Measurements from ENCODE around the gene PRSS27.
"Not testable (repeated sequence)": the region's sequence is repeated elsewhere in the genome, so short reads cannot be mapped to it uniquely, and the experiment has no call there.

Gene PRSS27

DNA sequence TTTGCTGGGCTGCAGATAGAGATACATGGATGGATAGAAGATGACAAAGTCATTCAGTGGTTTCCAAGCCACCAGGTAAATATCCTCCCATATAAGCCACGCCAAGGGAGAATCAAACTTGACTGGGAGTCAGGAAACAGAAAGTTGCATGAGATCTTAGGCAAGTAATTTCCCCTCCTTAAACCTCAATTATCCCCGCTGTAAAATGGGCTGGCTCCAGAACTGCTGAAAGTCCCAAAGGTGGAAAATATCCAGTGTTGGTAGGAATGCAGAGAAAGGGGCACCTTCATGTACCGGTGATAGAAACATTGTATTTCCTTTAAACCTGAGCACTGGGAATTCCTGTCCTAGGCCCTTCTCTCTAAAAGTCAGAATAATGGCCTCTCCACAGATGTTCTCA, 43.1 kb downstream of the PRSS27 start:
- DNase-seq: not testable (repeated sequence)

DNA sequence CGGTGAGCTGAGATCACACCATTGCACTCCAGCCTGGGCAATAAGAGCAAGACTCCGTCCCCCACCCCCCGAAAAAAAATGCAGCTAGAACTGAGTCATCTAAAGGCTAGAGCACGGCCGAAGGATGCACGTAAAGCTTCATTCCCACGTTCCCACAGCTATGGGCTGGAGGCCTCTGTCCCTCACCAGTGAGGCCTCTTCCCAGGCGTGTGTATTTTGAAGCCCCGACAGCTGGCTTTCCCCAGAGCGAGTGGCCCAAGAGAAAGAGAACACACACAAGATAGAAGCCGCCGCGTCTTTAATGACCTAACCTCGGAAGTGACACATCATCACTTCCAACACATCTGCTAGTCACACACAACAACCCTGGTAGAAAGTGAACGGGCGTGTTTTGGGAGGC, 44.3 kb downstream of the PRSS27 start:
- no peaks in the 10 kb centered on the region for H3K9me3 ChIP-seq (ENCODE audit: control insufficient read depth, low read length)
- no peak for DNase-seq
- H3K27ac ChIP-seq (ENCODE audit: insufficient read depth, low read length, poor library complexity, severe bottlenecking): no peak overlapping the region
- no peak overlapping the region for H3K4me3 ChIP-seq (ENCODE audit: insufficient read depth, low read depth, low read length, poor library complexity, severe bottlenecking)
- H3K36me3 ChIP-seq (ENCODE audit: control insufficient read depth, insufficient read depth, low read length): no peaks in the 10 kb centered on the region
- H3K27me3 ChIP-seq (replicated peaks; ENCODE audit: control insufficient read depth, insufficient read depth, low read length, poor library complexity, severe bottlenecking): no peaks in the 10 kb centered on the region
- H3K4me1 ChIP-seq (ENCODE audit: control insufficient read depth, insufficient read depth, low read length, poor library complexity, severe bottlenecking): peaks cover 4% of the 10 kb centered on the region

More for the DNA sequence above, 43.1 kb downstream of the PRSS27 start:
- H3K27me3 ChIP-seq (replicated peaks; ENCODE audit: control insufficient read depth, insufficient read depth, low read length, poor library complexity, severe bottlenecking); H3K9me3 ChIP-seq (ENCODE audit: control insufficient read depth, low read length); H3K27ac ChIP-seq (ENCODE audit: insufficient read depth, low read length, poor library complexity, severe bottlenecking); H3K4me3 ChIP-seq (ENCODE audit: insufficient read depth, low read depth, low read length, poor library complexity, severe bottlenecking); H3K36me3 ChIP-seq (ENCODE audit: control insufficient read depth, insufficient read depth, low read length): not testable (repeated sequence)
- peaks cover 11% of the 10 kb centered on the region for H3K4me1 ChIP-seq (ENCODE audit: control insufficient read depth, insufficient read depth, low read length, poor library complexity, severe bottlenecking)

DNA sequence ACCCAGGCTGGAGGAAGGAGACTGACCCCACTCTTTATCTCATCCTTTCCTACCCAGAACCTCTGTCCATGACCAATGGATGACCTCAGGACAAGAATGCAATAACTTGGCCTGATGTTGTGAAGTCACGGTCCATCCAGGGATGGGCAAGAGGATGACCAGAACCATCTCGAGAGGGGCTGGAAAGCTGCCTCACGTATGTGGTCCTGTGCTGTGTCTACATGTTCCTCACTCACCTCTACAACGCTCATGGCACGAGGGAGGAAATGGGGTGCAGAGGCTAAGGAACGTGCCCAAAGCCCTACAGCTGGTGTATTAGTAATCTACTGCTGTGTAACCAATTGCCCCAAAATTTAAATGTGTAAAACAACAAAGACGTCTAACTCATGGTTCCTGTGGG, 45.0 kb downstream of the PRSS27 start:
- Histone ChIP-seq H3K36me3 (ENCODE audit: control insufficient read depth, insufficient read depth, low read length) (no peaks in the 10 kb centered on the region), H3K27me3 (replicated peaks; ENCODE audit: control insufficient read depth, insufficient read depth, low read length, poor library complexity, severe bottlenecking) (no peaks in the 10 kb centered on the region), H3K4me1 (ENCODE audit: control insufficient read depth, insufficient read depth, low read length, poor library complexity, severe bottlenecking) (peaks cover 4% of the 10 kb centered on the region), H3K9me3 (ENCODE audit: control insufficient read depth, low read length) (no peaks in the 10 kb centered on the region), H3K4me3 (ENCODE audit: insufficient read depth, low read depth, low read length, poor library complexity, severe bottlenecking) (no peak overlapping the region), H3K27ac (ENCODE audit: insufficient read depth, low read length, poor library complexity, severe bottlenecking) (no peak overlapping the region)
- DNase-seq: no peak

GRCh38 chr16:2673066-2673999, 46.7 kb downstream of the PRSS27 start:
- Histone ChIP-seq H3K4me3 (ENCODE audit: insufficient read depth, low read depth, low read length, poor library complexity, severe bottlenecking) (peak overlapping the region; percentile 86), H3K36me3 (ENCODE audit: control insufficient read depth, insufficient read depth, low read length) (peaks cover 5% of the 10 kb centered on the region), H3K4me1 (ENCODE audit: control insufficient read depth, insufficient read depth, low read length, poor library complexity, severe bottlenecking) (peaks cover 4% of the 10 kb centered on the region), H3K27me3 (replicated peaks; ENCODE audit: control insufficient read depth, insufficient read depth, low read length, poor library complexity, severe bottlenecking) (no peaks in the 10 kb centered on the region), H3K9me3 (ENCODE audit: control insufficient read depth, low read length) (no peaks in the 10 kb centered on the region), H3K27ac (ENCODE audit: insufficient read depth, low read length, poor library complexity, severe bottlenecking) (peak overlapping the region; percentile 77)
- DNase-seq: peak; percentile 92 to 95 (median 94)

DNA sequence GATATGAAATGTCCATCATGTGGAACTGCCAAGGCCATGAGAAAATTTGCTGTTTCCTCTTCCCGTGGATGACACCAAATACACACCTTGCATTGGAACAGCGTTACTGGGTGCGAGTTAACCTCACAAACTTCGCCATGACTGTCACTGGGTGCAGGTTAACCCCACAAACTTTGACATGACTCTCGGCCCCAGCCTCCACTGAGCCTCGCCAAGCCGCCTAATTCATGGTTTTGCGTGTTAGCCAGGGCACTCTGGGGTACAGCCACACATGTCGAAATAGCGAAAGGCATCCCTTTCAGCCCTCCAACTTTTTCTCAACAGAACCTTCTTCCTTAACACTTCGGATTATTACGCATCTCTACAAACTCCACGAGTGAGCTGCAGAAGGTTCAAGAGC, 48.3 kb downstream of the PRSS27 start:
- no peaks in the 10 kb centered on the region for H3K27me3 ChIP-seq (replicated peaks; ENCODE audit: control insufficient read depth, insufficient read depth, low read length, poor library complexity, severe bottlenecking)
- DNase-seq: no peak
- H3K4me3 ChIP-seq (ENCODE audit: insufficient read depth, low read depth, low read length, poor library complexity, severe bottlenecking): no peak overlapping the region
- peaks cover 5% of the 10 kb centered on the region for H3K36me3 ChIP-seq (ENCODE audit: control insufficient read depth, insufficient read depth, low read length)
- H3K9me3 ChIP-seq (ENCODE audit: control insufficient read depth, low read length): no peaks in the 10 kb centered on the region
- peaks cover 4% of the 10 kb centered on the region for H3K4me1 ChIP-seq (ENCODE audit: control insufficient read depth, insufficient read depth, low read length, poor library complexity, severe bottlenecking)
- no peak overlapping the region for H3K27ac ChIP-seq (ENCODE audit: insufficient read depth, low read length, poor library complexity, severe bottlenecking)

DNA sequence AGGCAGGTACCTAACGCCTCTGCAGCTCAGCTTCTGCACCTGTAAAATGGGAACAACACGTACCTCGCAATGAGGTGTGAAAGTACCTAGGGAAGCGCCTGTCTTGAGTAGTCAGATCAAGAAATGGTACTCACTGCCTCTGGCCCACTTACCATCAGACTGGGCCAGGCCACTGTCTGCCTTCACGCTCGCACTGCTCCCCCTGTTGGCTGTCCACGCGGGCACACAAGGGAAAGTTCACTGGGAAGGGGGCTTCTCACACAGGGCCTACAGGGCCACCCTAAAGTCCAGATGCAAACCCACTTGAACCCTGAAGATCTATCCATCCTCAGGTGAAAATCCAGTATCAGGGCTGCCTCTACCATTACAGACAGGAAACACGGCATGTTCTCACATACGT, 48.8 kb downstream of the PRSS27 start:
- H3K27ac ChIP-seq (ENCODE audit: insufficient read depth, low read length, poor library complexity, severe bottlenecking); H3K4me1 ChIP-seq (ENCODE audit: control insufficient read depth, insufficient read depth, low read length, poor library complexity, severe bottlenecking); DNase-seq: not testable (repeated sequence)

GRCh38 chr16:2670017-2670416, 50.0 kb downstream of the PRSS27 start:
- H3K36me3 ChIP-seq (ENCODE audit: control insufficient read depth, insufficient read depth, low read length); H3K4me3 ChIP-seq (ENCODE audit: insufficient read depth, low read depth, low read length, poor library complexity, severe bottlenecking); H3K9me3 ChIP-seq (ENCODE audit: control insufficient read depth, low read length); H3K4me1 ChIP-seq (ENCODE audit: control insufficient read depth, insufficient read depth, low read length, poor library complexity, severe bottlenecking); H3K27me3 ChIP-seq (replicated peaks; ENCODE audit: control insufficient read depth, insufficient read depth, low read length, poor library complexity, severe bottlenecking); H3K27ac ChIP-seq (ENCODE audit: insufficient read depth, low read length, poor library complexity, severe bottlenecking): not testable (repeated sequence)
- peak; percentile 23 to 37 (median 26) for DNase-seq

More for the DNA sequence above, 48.8 kb downstream of the PRSS27 start:
- not testable (repeated sequence) for H3K27me3 ChIP-seq (replicated peaks; ENCODE audit: control insufficient read depth, insufficient read depth, low read length, poor library complexity, severe bottlenecking); H3K36me3 ChIP-seq (ENCODE audit: control insufficient read depth, insufficient read depth, low read length); H3K4me3 ChIP-seq (ENCODE audit: insufficient read depth, low read depth, low read length, poor library complexity, severe bottlenecking); H3K9me3 ChIP-seq (ENCODE audit: control insufficient read depth, low read length)

GRCh38 chr16:2669587-2669986, 50.4 kb downstream of the PRSS27 start:
- not testable (repeated sequence) for H3K27me3 ChIP-seq (replicated peaks; ENCODE audit: control insufficient read depth, insufficient read depth, low read length, poor library complexity, severe bottlenecking); H3K27ac ChIP-seq (ENCODE audit: insufficient read depth, low read length, poor library complexity, severe bottlenecking); DNase-seq; H3K4me3 ChIP-seq (ENCODE audit: insufficient read depth, low read depth, low read length, poor library complexity, severe bottlenecking); H3K4me1 ChIP-seq (ENCODE audit: control insufficient read depth, insufficient read depth, low read length, poor library complexity, severe bottlenecking); H3K9me3 ChIP-seq (ENCODE audit: control insufficient read depth, low read length); H3K36me3 ChIP-seq (ENCODE audit: control insufficient read depth, insufficient read depth, low read length)

GRCh38 chr16:2666671-2667070, 53.4 kb downstream of the PRSS27 start:
- not testable (repeated sequence) for H3K36me3 ChIP-seq (ENCODE audit: control insufficient read depth, insufficient read depth, low read length); DNase-seq; H3K27me3 ChIP-seq (replicated peaks; ENCODE audit: control insufficient read depth, insufficient read depth, low read length, poor library complexity, severe bottlenecking)

GRCh38 chr16:2664574-2664982, 55.4 kb downstream of the PRSS27 start:
- Histone ChIP-seq H3K4me1 (ENCODE audit: control insufficient read depth, insufficient read depth, low read length, poor library complexity, severe bottlenecking) (peaks cover 11% of the 10 kb centered on the region), H3K36me3 (ENCODE audit: control insufficient read depth, insufficient read depth, low read length) (peaks cover 5% of the 10 kb centered on the region), H3K27ac (ENCODE audit: insufficient read depth, low read length, poor library complexity, severe bottlenecking) (peak overlapping the region; percentile 33), H3K4me3 (ENCODE audit: insufficient read depth, low read depth, low read length, poor library complexity, severe bottlenecking) (no peak overlapping the region), H3K9me3 (ENCODE audit: control insufficient read depth, low read length) (no peaks in the 10 kb centered on the region), H3K27me3 (replicated peaks; ENCODE audit: control insufficient read depth, insufficient read depth, low read length, poor library complexity, severe bottlenecking) (no peaks in the 10 kb centered on the region)
- DNase-seq: no peak

More at GRCh38 chr16:2666671-2667070, 53.4 kb downstream of the PRSS27 start:
- H3K9me3 ChIP-seq (ENCODE audit: control insufficient read depth, low read length); H3K4me3 ChIP-seq (ENCODE audit: insufficient read depth, low read depth, low read length, poor library complexity, severe bottlenecking); H3K27ac ChIP-seq (ENCODE audit: insufficient read depth, low read length, poor library complexity, severe bottlenecking): not testable (repeated sequence)
- H3K4me1 ChIP-seq (ENCODE audit: control insufficient read depth, insufficient read depth, low read length, poor library complexity, severe bottlenecking): peaks cover 11% of the 10 kb centered on the region

Data from effector memory CD4-positive, alpha-beta T cell (primary cell).